Measurements from ENCODE around the gene MYO18A.

Gene MYO18A

GRCh38 chr17:29085223-29085622 is 95.0 kb downstream of the MYO18A start:
- TF ChIP-seq CTCF (conservative IDR thresholded peaks at IDR 0.05; ENCODE audit: low read length): no peak
- no peak for DNase-seq (ENCODE audit: low read depth)
- no peak overlapping the region for H3K4me3 ChIP-seq (ENCODE audit: low read length)

GRCh38 chr17:29084541-29085146 is 95.6 kb downstream of the MYO18A start:
- no peak for DNase-seq (ENCODE audit: low read depth)
- no peak overlapping the region for H3K4me3 ChIP-seq (ENCODE audit: low read length)
- TF ChIP-seq CTCF (conservative IDR thresholded peaks at IDR 0.05; ENCODE audit: low read length): no peak

GRCh38 chr17:29080965-29081364 is 99.2 kb downstream of the MYO18A start:
- no peak overlapping the region for H3K4me3 ChIP-seq (ENCODE audit: low read length)
- no peak for TF ChIP-seq CTCF (conservative IDR thresholded peaks at IDR 0.05; ENCODE audit: low read length)
- no peak for DNase-seq (ENCODE audit: low read depth)

- TF ChIP-seq CTCF (conservative IDR thresholded peaks at IDR 0.05; ENCODE audit: low read length): no peak
- DNase-seq (ENCODE audit: low read depth): no peak
- H3K4me3 ChIP-seq (ENCODE audit: low read length): no peak overlapping the region
These were observed 99.9 kb downstream of the MYO18A start for GRCh38 chr17:29080323-29080722.

GRCh38 chr17:29079887-29080286 is 100.3 kb downstream of the MYO18A start:
- H3K4me3 ChIP-seq (ENCODE audit: low read length): no peak overlapping the region
- no peak for DNase-seq (ENCODE audit: low read depth)
- no peak for TF ChIP-seq CTCF (conservative IDR thresholded peaks at IDR 0.05; ENCODE audit: low read length)

- DNase-seq (ENCODE audit: low read depth): no peak
- TF ChIP-seq CTCF (conservative IDR thresholded peaks at IDR 0.05; ENCODE audit: low read length): no peak
These were observed 100.8 kb downstream of the MYO18A start for GRCh38 chr17:29079433-29079832.

GRCh38 chr17:29078183-29079045 is 101.8 kb downstream of the MYO18A start:
- H3K4me3 ChIP-seq (ENCODE audit: low read length): no peak overlapping the region
- peak; percentile 28 for DNase-seq (ENCODE audit: low read depth)
- TF ChIP-seq CTCF (conservative IDR thresholded peaks at IDR 0.05; ENCODE audit: low read length): no peak

More at GRCh38 chr17:29079433-29079832, 100.8 kb downstream of the MYO18A start:
- H3K4me3 ChIP-seq (ENCODE audit: low read length): no peak overlapping the region

Data from AG10803 (cell line).